ENCODE measurements around the gene UBXN11. TPM values are rescaled to one million over a fixed set of nuclear protein-coding genes. Genes with fewer than 3 reads are reported as not detected.
A peak's percentile ranks its signal among the peaks of the same experiment; 100 is the strongest.

The UBXN11 gene
- total and polyA plus RNA-seq, 2 of the 13 experiments (the other 11 are each of a cell fraction or from before 2014, with no cell fraction given) = 9.3 to 10.4 TPM

DNA sequence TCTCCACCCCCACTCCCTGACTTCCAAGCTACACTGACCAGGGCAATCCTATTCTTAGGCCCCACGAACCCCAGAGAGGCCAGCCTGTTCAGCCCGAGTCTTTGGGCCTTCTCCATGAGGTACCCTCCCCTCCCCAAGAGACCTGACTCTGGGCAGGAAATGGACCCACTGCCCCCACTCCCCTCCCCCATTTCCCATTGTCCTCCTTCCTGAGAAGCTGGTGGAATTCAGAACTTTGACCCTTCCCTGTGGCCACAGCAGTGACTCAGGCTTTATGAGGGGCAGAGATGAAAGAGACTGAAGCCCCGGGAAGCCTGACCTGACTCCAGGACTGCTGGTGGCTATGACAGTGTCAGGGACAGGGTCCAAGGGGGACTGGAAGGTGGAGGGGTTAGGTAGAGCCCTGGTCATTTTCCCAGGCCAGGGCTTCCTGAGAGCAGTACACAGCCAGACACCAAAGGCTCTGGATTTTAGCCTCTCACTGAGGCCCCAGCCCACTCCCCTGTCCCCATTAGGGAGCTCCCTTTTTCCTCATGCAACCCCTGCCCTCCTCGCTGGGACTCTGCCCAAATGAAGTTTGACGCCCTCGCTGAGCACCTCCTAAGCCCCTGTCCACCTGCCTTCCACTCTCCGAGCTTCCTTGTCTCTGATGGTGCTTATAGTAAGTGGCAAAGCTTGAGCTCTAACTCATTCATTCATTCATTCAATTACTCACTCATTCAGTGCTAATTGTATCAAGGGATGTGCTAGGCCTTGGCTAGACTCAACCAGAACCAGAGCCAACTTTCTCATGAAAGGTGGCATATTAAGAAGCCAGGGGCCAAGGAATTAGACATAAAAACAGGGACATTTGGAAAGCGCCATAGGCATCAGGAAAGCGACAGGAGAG is 44.5 kb upstream of the UBXN11 start (continued):
- TF ChIP-seq, protein P1, sequence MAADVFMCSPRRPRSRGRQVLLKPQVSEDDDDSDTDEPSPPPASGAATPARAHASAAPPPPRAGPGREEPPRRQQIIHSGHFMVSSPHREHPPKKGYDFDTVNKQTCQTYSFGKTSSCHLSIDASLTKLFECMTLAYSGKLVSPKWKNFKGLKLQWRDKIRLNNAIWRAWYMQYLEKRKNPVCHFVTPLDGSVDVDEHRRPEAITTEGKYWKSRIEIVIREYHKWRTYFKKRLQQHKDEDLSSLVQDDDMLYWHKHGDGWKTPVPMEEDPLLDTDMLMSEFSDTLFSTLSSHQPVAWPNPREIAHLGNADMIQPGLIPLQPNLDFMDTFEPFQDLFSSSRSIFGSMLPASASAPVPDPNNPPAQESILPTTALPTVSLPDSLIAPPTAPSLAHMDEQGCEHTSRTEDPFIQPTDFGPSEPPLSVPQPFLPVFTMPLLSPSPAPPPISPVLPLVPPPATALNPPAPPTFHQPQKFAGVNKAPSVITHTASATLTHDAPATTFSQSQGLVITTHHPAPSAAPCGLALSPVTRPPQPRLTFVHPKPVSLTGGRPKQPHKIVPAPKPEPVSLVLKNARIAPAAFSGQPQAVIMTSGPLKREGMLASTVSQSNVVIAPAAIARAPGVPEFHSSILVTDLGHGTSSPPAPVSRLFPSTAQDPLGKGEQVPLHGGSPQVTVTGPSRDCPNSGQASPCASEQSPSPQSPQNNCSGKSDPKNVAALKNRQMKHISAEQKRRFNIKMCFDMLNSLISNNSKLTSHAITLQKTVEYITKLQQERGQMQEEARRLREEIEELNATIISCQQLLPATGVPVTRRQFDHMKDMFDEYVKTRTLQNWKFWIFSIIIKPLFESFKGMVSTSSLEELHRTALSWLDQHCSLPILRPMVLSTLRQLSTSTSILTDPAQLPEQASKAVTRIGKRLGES (CRISPR knock-in tag; IDR thresholded peaks at IDR 0.05; ENCODE audit: borderline replicate concordance) = no peak
- no peak for TF ChIP-seq ZSCAN20 (CRISPR knock-in tag; IDR thresholded peaks at IDR 0.05; ENCODE audit: borderline replicate concordance)
- TF ChIP-seq ZSCAN29 (CRISPR knock-in tag; conservative IDR thresholded peaks at IDR 0.05) = peak; percentile 89
- no peak for TF ChIP-seq ZNF224 (CRISPR knock-in tag; IDR thresholded peaks at IDR 0.05)
- TF ChIP-seq STAG1 (CRISPR knock-in tag; IDR thresholded peaks at IDR 0.05) = 0 out of 2 replicates have a peak, but pooled peaks have one; percentile 0
- peak; percentile 39; the same call in 1 of the 2 replicates for TF ChIP-seq ZSCAN9 (CRISPR knock-in tag; IDR thresholded peaks at IDR 0.05; ENCODE audit: borderline replicate concordance)
- TF ChIP-seq GABPB1 (CRISPR knock-in tag; IDR thresholded peaks at IDR 0.05) = peak; percentile 65
- TF ChIP-seq ZNF552 (CRISPR knock-in tag; IDR thresholded peaks at IDR 0.05; ENCODE audit: borderline replicate concordance) = no peak
- TF ChIP-seq, protein P2, sequence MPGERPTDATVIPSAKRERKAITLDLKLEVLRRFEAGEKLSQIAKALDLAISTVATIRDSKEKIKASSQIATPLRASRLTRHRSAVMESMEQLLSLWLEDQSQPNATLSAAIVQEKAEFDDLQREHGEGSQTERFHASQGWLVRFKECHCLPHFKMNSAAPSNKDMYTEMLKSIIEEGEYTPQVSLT (CRISPR knock-in tag; IDR thresholded peaks at IDR 0.05; ENCODE audit: borderline replicate concordance, low read depth) = no peak
- peak; percentile 99 for TF ChIP-seq TARDBP (CRISPR knock-in tag; IDR thresholded peaks at IDR 0.05)
- no peak for TF ChIP-seq ZNF124 (CRISPR knock-in tag; IDR thresholded peaks at IDR 0.05)
- TF ChIP-seq ARID2 (CRISPR knock-in tag; IDR thresholded peaks at IDR 0.05; ENCODE audit: borderline replicate concordance) = peak; percentile 79; the same call in 1 of the 2 replicates
- peak; percentile 62; the same call in 1 of the 2 replicates for TF ChIP-seq ATF2 (CRISPR knock-in tag; IDR thresholded peaks at IDR 0.05)
- TF ChIP-seq TERF1 (CRISPR knock-in tag; IDR thresholded peaks at IDR 0.05) = no peak
- 0 out of 2 replicates have a peak, but pooled peaks have one; percentile 16 for TF ChIP-seq ZSCAN22 (CRISPR knock-in tag; IDR thresholded peaks at IDR 0.05)
- TF ChIP-seq, protein P3, sequence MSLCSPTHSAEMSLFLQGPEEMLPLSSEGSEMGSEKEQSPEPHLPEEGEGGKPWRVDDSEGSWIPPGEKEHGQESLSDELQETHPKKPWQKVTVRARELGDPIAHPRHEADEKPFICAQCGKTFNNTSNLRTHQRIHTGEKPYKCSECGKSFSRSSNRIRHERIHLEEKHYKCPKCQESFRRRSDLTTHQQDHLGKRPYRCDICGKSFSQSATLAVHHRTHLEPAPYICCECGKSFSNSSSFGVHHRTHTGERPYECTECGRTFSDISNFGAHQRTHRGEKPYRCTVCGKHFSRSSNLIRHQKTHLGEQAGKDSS (CRISPR knock-in tag; IDR thresholded peaks at IDR 0.05; ENCODE audit: borderline replicate concordance, low read depth) = peak; percentile 94
- TF ChIP-seq TSC22D2 (CRISPR knock-in tag; IDR thresholded peaks at IDR 0.05; ENCODE audit: borderline replicate concordance) = no peak
- TF ChIP-seq, protein P4, sequence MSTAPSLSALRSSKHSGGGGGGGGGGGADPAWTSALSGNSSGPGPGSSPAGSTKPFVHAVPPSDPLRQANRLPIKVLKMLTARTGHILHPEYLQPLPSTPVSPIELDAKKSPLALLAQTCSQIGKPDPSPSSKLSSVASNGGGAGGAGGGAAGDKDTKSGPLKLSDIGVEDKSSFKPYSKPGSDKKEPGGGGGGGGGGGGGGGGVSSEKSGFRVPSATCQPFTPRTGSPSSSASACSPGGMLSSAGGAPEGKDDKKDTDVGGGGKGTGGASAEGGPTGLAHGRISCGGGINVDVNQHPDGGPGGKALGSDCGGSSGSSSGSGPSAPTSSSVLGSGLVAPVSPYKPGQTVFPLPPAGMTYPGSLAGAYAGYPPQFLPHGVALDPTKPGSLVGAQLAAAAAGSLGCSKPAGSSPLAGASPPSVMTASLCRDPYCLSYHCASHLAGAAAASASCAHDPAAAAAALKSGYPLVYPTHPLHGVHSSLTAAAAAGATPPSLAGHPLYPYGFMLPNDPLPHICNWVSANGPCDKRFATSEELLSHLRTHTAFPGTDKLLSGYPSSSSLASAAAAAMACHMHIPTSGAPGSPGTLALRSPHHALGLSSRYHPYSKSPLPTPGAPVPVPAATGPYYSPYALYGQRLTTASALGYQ (CRISPR knock-in tag; IDR thresholded peaks at IDR 0.05) = peak; percentile 87; the same call in 1 of the 2 replicates
- no peak for TF ChIP-seq ZNF530 (CRISPR knock-in tag; IDR thresholded peaks at IDR 0.05; ENCODE audit: low read depth)
